Medulla oblongata (tissue), 1 donor: ENCODE results near the gene SLC25A41.
A peak's percentile ranks its signal among the peaks of the same experiment; 100 is the strongest.
"Not testable (repeated sequence)": the region's sequence is repeated elsewhere in the genome, so short reads cannot be mapped to it uniquely, and the experiment has no call there.

Source experiments
- DNase-seq: peaks from one replicate; pipeline ENCODE4 v3.0.0-alpha.2; 2015; ENCODE audit errors: extremely low spot score

Gene SLC25A41

DNA sequence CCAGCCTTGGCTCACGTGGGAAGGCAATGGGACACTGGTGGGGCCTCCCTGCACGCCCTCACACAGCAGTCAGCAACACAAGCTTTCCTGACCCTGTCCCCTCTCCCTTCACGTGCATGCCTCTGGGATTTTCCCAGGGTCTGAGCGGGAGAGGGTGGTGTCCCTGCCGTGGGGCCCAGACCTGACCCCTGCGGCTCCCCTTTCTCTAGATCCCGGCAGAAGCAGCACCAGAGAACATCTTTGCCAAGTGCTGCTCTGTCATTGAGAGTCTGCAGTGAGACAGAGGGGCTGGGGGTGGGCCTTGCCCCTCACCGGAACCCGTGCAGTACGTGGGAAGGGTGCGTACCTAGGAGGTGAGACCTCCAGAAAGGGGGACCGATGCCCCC, 21.5 kb downstream of the SLC25A41 start:
- no peak for DNase-seq

DNA sequence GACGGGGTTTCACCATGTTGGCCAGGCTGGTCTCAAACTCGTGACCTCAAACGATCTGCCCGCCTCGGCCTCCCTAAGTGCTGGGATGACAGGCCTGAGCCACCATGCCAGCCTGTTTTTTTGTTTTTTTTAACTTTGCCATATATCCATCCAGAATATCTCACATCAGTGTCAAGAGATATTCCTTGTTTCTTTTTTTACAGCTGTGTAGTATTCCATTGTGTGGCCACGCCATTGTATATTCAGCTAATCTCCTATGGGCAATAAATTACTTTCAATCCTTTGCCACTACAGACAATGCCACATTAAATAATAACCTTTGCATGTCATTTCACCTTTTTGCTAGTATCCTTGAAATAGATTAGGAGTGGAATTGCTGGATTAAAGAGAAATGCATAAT, 24.2 kb downstream of the SLC25A41 start:
- DNase-seq = no peak

DNA sequence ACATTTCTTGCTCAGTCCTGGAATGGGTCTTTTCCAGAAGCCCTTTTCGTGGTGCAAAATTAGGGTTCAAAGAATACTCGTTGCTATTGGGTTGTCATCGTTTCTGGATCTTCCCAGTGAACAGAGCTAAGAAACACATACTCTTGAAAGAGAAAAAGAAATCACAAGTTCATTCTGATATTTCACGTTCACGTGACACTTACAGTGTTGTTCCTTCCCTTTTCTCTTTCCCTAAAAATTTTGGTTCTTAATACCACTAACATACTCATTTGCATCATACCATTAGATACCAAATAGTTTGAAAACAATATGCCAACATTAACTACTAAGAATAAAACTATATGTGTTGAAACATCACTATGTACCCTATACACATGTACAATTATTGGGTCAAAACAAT, 27.2 kb downstream of the SLC25A41 start:
- DNase-seq = no peak

DNA sequence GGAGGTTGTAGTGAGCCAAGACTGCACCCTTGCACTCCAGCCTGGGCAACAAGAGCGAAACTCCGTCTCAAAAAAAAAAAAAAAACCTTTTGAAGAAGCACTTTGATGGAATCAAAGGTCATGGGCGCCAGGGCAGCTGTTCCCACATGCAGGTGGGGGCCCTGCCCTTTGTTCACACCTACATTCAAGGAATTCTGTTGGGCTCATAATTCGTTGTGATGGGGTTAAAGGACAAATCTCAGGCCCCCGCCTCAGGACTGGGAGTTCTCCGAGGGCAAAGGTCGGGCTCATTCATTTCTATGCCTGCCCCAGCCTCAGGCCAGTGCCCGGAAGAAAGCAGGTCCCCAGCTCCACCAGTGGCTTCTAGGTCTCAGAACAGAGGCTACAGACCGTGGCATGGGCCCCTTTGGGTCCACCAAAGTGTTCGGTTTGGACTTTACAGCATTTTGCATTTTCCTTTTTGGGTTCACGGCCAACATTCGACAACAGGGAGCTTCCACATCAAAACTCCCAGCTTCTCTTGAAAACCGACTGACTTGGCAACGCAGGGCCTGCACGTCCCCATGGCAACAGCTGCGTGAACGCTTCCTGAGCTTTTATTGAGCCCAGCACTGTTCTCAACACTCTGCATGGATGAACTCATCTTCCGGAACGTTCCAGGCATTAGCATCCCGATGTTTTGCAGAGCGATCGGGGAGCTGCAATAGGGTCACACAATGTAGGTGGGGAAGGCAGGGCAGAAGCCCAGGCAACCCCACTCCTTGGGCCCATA, 30.5 kb downstream of the SLC25A41 start:
- DNase-seq = peak; percentile 83

DNA sequence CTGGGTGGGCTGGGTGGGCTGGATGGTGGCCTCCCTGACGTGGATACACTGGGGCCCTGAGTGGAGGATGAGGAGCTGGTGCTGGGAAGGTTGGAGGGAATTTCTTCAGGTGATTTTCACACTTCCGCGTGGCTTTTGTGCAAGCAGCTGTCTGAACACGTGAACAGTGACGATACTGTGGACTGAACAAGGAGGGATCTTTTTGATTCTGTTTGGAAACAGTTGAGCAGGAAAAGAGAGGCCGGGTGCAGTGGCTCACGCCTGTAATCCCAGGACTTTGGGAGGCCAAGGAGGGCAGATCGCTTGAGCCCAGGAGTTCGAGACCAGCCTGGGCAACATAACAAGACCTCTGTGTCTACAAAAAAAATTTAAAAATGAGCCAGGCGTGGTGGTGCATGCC, 31.5 kb downstream of the SLC25A41 start:
- no peak for DNase-seq

DNA sequence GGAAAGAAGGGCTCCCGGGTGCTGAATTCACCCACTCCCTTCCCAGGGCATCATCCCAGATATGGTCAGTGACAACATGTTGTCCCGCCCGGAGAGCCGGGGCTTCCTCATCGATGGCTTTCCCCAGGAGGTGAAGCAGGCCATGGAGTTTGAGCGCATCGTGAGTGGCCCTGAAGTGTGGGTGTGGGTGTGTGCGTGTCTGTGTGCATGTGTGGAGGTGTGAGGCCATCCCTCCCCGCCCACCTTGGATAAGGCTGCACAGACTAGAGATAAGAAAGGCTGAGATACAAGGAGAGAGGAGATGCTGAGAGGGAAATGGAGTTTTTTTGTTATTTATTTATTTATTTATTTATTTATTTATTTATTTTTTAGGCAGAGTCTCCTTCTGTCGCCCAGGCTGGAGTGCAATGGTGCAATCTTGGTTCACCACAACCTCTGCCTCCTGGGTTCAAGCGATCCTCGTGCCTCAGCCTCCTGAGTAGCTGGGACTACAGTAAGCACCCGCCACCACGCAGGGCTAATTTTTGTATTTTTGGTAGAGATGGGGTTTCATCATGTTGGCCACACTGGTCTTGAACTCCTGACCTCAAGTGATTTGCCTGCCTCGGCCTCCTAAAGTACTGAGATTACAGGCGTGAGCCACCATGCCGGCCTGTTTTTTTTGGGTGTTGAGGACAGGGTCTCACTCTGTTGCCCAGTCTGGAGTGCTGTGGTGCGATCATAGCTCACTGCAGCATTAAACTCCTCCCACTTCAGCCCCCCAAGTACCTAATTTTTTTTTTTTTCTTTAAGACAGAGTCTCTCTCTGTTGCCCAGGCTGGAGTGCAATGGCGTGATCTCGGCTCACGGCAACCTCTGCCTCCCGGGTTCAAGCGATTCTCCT, 33.3 kb downstream of the SLC25A41 start:
- not testable (repeated sequence) for DNase-seq

DNA sequence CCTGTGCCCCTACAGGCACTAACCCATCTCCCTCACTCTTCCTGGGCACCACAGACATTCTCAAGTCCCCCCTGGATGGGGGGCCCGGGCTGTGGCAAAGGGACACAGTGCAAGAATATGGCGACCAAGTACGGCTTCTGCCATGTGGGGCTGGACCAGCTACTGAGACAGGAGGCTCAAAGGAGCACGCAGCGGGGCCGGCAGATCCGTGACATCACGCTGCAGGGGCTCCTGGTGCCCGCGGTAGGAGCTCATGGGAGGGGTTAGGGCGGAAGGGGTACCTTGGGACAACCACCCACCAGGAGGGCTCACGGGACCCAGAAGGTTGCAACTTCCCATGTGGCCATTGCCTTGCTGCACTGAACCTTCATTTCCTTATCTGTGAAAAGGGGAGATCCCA, 37.3 kb downstream of the SLC25A41 start:
- DNase-seq = no peak

DNA sequence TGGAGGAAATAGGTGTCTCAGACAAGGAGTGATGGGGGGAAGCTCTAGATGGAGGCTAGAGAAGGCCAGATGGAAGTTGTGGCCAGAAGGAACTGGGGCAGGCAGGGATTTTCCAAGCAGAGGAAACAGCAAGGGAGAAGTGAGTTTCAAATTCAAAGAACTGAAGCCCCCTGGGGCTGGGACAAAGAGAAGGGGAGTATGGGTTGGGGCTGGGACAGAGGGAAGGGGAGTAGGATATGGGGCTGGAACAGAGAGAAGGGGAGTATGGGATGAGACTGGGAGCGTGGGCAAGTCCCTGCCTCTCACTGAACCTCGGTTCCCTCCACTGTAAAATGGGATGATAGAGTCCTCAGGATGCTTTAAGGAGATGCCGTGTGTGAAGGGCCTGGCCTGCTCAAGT, 38.7 kb downstream of the SLC25A41 start:
- DNase-seq = no peak

DNA sequence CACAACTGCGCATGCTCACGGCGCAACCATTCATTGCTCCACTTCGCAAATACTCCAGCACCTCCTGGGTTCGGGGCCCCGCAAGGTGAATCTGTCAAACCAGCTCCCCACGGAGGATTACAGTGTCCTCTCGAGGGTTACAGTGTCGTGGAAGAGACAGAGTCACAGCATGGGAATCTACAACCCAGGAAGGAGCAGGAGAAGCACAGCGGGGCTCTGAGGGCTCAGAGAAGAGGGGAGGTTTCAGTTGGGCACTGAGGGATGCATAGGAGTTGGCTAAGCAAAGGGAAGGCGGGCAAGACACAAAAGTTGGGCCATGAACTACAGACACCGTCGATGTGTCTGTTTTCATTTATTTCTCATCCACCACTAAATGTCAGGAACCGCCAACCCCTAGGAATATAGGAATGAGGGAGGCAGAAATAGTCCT, 39.6 kb downstream of the SLC25A41 start:
- DNase-seq = no peak

DNA sequence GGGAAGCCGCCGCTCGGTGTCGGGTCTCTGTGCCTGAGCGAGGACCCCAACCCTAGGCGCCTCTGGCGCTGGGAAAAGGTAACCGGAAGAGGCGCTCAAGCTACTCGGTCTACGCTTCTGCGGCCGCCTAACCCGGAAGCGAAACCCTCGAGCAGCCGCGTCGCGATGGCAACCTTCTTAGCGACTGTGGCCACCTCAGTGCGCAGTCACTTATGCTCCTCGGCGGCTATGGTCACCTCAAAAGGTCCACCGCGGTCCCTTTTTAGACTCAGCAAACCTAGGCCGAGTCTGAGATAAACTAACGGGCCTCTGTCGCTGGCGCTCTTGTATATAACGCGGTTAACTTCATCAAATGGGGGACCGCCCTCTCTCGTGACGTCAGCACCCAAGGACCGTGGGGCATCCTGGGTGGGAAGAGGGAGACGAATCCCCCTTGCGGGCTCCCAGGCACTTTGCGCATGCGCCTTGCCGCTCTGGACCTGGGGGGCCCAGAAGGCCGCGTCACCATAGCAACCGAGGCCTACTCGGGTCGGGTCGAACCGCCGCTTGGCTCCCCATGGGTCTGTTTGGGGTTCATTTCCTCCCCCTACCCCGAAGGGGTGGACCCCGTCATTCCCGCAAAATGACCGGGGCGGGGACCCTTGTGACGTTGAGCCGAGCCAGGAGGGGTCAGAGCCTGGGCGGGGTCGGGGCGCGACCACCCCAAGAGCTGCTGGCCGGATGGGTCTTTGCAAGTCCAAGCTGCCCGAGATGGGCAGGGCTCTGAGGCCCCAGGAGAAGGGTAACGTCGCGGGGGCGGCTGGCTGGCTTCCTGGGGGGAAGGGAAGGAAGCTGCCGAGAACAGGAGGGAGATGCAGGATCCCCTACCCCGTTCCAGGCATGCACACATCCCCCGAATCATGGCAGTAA, 40.2 kb downstream of the SLC25A41 start, which contains the start of gene GTF2F1:
Gene GTF2F1, minus strand, starts transcription at position 91 of the 909 bp plus-strand sequence. CDS start 169 bp downstream, outside the sequence.
- peak; percentile 97 for DNase-seq

DNA sequence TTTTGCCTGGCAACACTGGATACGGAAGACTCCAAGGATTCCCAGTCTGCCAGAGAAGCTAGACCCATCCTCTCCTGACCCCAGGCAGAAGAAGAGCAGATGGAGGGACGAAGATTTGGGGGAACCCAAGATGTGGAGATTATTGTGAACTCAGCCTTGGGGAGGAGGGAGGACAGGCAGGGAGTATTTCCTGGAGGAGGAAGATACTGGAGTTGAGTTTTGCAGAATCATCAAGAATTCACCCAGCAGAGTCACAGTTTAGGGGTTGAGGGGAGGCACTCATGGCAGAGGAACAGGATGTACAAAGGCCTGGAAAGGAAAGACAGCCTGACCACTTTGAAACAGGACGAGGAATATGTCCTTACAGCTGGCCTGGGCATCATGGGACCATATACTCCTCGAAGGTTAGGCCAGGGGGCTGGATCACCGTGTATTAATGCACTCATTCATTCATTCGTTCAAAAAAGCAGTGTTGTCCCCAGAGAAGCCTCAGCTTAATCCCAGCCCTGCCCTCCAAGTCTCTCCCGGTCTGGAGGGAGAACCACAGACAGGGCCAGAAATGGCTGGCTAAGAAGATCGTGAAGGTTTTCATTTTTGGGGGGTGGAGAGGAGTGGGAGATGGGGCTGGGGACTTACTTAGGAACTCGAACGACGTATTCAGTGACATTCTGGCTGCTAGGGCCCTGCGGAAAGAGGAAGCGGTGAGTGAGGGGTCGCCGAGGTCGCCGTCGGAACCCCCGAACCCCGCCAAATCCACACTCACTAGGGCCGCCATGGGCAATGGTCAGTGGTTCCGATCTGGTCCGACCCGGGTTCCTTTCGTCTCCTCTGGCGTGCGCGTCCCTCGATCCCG, 41.1 kb downstream of the SLC25A41 start:
- no peak for DNase-seq

DNA sequence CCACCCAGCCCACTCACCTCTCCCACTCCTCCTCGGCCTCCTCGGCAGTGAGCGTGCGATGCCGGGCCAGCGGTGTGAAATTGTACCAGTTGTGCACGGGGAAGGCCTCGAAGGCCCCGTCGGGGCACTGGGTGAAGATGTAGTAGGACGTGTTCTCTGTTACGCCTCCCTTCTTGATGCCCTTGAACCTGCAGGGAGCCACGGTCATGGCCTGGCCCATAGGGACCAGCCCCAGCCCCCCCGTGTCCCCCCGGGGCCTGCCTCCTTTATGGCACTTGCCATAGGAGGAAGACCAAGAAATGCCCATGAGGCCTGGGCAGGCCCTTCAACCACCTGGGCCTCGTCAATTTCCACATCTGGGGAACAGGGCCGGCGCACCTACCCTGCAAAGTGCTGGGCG, 46.2 kb downstream of the SLC25A41 start:
- DNase-seq = no peak

DNA sequence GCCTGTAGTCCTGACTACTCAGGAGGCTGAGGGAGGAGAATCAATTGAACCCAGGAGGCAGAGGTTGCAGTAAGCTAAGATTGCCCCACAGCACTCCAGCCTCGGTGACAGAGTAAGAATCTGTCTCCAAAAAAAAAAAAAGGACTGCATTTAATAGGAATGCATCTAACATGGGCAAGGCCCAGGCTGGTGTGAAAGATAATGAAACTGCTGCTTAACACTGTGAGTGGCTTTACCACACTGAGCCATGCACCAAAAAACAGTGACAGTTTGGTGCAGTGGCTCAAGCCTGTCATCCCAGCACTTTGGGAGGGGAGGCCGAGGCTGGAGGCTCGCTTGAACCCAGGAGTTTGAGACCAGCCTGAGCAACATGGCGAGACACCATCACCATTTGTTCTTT, 49.2 kb downstream of the SLC25A41 start:
- DNase-seq = no peak

DNA sequence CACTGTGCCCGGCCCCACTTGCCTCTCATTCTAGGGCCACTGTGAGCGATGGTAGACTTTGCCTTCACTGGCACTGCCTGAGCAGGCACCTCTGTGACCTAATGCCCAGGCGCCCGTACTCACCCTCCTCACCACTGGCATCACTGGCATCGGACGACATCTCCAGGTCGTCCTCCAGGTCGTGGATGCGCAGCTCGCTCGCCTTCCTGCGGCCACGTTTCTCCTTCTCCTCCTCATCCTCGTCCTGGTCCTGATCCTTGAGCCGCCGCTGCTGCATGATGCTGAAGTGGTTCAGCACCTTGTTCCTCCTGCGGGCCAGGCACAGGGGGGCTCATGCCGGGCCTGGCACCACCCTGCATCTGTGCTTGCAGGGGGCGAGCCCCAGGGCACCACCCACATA, 50.4 kb downstream of the SLC25A41 start:
- DNase-seq = no peak

DNA sequence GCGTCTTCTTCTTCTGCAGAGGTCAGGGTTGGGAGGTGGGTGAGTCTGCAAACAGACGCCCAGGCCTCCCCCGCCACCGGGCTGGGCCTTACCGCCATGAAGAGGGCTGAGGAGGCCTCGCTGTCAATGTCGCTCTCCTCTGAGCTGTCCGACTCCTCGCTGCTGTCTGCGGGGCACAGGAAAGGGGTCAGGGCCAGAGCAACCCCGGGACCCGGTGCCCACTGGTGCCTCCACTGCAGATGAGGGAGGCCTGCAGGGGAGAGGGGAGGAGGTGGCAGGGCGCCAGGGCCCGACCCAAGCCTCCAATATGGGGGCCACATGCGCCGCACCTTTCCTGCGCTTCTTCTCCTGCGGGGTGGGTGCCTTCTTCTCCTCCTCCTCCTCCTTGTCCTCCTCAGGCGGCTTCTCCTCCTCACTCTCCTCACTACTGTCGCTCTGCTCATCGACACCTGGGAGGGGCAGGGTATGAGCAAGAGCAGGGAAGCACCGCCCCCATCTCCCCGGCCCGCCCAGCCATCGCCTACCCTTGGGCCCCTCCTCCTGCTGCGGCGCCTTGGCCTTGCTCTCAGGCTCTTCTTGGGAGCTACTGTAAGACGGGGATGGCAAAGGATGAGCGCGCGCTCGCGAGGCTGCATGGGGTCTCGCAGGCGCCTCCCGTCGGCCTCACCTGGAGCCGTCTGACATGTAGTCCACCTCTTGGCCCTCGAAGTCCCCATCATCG, 52.4 kb downstream of the SLC25A41 start:
- DNase-seq = no peak

DNA sequence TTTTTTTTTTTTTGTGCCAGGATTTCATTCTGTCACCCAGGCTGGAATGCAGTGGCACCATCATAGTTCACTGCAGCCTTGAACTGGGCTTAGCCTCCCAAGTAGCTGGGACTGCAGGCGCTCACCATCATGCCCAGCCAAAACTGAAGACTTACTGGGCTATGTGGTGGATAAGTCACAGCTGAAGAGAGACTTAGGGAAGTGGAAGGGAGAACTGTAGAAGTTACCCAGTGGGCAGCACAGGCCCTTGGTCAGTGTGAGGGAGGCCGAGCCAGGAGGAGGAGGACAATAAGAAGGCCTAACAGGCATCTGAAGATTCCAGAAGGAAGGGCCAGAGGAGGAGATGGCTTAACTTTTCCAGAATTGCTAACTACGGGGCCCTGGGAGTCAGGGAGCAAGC, 53.8 kb downstream of the SLC25A41 start:
- DNase-seq = no peak

DNA sequence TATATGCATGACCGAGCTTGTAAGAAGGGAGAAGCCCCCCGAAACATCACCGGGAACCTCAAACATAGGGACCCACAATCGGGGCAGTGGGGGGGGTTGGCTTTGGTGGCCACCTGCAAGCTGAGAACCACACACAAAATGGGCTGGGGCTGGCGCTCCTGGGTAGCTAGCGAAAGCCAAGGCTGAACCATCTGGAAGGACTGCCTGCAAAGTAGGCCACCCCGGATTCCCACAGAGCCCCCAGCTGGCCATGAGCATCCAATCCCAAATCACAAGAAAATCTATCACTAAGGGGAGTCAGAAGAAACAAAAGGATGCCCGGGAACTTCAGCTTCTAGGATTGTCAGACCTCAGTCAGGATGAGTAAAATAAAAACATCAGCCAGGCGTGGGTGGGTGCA, 55.1 kb downstream of the SLC25A41 start:
- DNase-seq = no peak

DNA sequence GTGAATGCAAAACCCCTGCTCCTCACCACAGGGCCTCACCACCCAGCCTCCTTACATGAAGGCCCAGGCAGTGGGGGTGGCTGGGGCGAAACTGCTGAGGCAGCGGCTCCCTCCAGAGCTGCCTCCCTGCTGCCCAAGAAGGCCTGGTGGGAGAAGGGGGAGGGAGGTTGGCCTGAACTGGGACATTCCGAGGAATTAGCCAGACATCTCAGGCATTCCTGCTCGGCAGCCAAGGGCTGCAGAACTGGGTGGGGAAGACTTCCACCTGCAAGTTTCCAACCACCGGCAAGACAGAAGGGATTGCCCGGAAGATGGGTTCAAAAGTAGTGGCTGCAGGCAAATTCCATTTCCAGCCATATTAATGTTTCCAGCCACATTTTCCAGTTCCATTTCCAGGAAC, 55.5 kb downstream of the SLC25A41 start:
- DNase-seq = no peak

DNA sequence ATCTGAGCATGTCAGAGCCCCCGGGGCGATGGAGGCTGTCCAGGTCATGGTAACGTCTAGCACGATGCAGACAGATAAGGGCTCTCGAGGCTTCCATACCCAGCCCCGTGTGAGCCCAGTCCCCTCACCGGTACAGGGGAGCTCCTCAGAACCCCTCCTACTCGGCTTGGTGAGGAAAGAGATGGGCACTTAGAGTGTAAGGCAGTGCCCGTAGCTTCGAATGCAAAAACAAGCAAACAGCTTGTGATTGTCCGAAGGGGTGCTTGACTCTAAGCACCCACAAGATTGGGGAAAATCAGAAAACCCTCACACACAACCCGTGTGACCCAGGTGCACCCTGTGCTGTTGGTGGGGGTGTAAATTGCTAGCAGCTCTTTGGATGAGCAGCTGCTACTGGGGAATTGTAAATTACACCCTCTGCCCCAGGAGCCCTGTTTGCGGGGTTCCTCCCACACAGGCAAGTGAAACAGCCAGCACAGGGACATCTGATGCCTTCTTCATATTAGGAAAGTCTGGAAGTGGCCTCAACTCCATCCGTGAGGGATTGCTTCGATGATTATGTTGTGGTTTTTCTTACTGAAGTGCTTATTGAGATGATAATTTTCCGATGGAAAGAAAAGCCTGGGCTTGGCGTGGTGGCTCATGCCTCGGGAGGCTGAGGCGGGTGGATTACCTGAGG, 56.9 kb downstream of the SLC25A41 start:
- no peak for DNase-seq
